Ovary (tissue), 9 donors: Measurements from ENCODE around the gene KIF26A. TPM values are rescaled to one million over a fixed set of nuclear protein-coding genes. Genes with fewer than 3 reads are reported as not detected.

Experiments used
- DNase-seq, 5 donors: peaks; one replicate each; pipeline ENCODE4 v3.0.0-alpha.2; 2019 to 2020
- H3K27ac ChIP-seq, 2 donors: fragments of 200-600 bp; one replicate each; pipeline versions ENCODE4 v1.5.1 to v1.8.0; 2019 to 2022
- H3K27me3 ChIP-seq: fragments of 200-600 bp; one replicate; pipeline ENCODE4 v1.8.0; 2022
- H3K36me3 ChIP-seq: fragments of 200-600 bp; sonication (generic); one replicate; pipeline ENCODE4 v1.5.1; 2019
- H3K4me1 ChIP-seq: one replicate; pipeline ENCODE4 v1.8.1; 2013; ENCODE audit warnings: mild to moderate bottlenecking, moderate library complexity; ENCODE audit not compliant: insufficient read depth
- H3K4me3 ChIP-seq: fragments of 200-600 bp; sonication (generic); one replicate; pipeline ENCODE4 v1.5.1; 2017
- H3K9me3 ChIP-seq, 2 donors: fragments of 200-600 bp in 1 of 2; sonication (generic) in 1 of 2; one replicate each; pipeline versions ENCODE4 v1.5.1 to v1.8.1; 2013 to 2019; ENCODE audit warnings: mild to moderate bottlenecking in 1 of 2, moderate library complexity in 1 of 2
- EP300 ChIP-seq: sonication (generic); formaldehyde crosslinking; IDR thresholded peaks from one replicate; pipeline ENCODE4 v1.6.1; 2017; ENCODE audit warnings: antibody characterized with exemption
- POLR2A ChIP-seq: fragments of 450-650 bp; IDR thresholded peaks from one replicate; pipeline ENCODE4 v1.6.1; 2017; ENCODE audit warnings: antibody characterized with exemption, mild to moderate bottlenecking, moderate library complexity
- WGBS, 3 donors: extraction: QIAGEN DNeasy Blood & Tissue Kit in 1 of 3; methylation state at CpG; one replicate each; pipeline versions ENCODE4 v1.1.5 to v1.1.7; 2013 to 2017; 5-methylcytosine and 5-hydroxymethylcytosine counted together
- intact Hi-C, 4 donors: fragments of 100-400 bp; cut with DNase I; formaldehyde crosslinking; loops; one replicate each; pipeline versions ENCODE4 v1.11.0 to v1.15.1; 2022 to 2023
- polyA plus RNA-seq, 2 donors: library from polyadenylated mRNA; stranded (reverse); fragments of 200-250 nt in 1 of 2; fragments of 350-450 nt in 1 of 2; fragmentation: Illumina TruSeq in 1 of 2; extraction: RNeasy Lipid Tissue Mini Kit (QIAGEN cat#74804) in 1 of 2; gene quantifications; one replicate each; pipeline ENCODE4 v1.2.3, GENCODE V29; 2013 to 2014
- total RNA-seq, 7 donors: library from RNA; depleted of rRNA in 2 of 7; stranded (reverse); fragments of >200 nt in 2 of 7; fragmentation: NEBNext Ultra II Directional in 3 of 7; extraction: Animal tissue kit (Norgen Biotek cat#: 25700) in 3 of 7; gene quantifications; one replicate each; pipeline versions ENCODE4 v1.1.0 to v1.2.4, GENCODE V29; 2016 to 2023
- TF ChIP-seq, protein P1 (sequence below), 3 donors: fragments of 450-650 bp in 2 of 3; fragments of 200-600 bp in 1 of 3; IDR thresholded peaks; one replicate each; pipeline versions ENCODE4 v1.5.1 to v1.8.0; 2016 to 2022; ENCODE audit warnings: antibody characterized with exemption in 3 of 3, mild to moderate bottlenecking in 1 of 3
- donor health status: DM: no; HTN: no; CAD: no; lungs with moderate emphysema.
- donor health status: DM: no; HTN: no; CAD: no.
- donor health status: Bipolar disorder and iron deficiency.
- donor health status: DM: yes; HTN: yes; CAD: no.
- donor health status: DM: no; HTN: no; CAD: no.
- donor health status: DM: yes; HTN: yes; CAD: no.

KIF26A gene
- total and polyA plus RNA-seq, 9 donors, result 0.32 to 16.8 (median 5.8) TPM

DNA sequence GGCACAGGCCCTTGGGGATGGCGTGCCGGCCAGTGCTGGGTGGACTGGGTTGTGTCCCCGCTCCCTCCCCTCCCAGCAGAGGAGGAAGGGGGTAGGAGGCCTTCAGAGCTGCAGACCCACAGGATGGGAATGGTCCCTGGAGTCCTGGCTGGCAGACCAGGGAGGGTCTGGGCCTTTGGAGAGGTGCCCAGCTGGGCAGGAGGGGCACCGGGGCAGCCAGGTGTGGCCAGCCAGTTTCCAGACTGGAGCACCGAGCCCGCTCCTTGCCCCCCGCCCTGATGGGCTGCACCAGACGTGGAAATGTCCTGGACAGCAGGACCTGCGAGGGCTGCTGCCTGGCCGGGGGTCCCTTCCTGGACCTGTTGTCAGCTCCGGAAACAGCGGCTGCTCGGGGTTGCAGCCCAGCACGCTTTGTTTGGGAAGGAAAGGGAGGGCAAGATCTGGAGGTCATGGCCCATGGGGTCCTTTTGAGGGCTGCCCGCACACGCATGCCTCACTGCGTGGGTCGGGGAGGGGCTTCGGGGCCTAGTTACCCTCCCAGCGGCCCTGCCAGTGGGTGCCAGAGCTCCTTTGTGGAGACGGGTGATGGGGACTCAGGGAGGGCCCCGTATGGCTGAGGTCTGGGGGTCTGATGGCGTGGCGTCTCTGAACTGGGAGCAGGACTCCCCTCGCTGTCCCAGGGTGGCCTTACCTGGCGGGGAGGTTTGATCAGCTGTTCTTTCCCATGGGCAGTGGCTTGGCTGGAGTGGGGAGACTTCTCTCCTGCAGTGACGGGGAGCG, 9.1 kb downstream of the KIF26A start:
- intact Hi-C loops, result no loop called here
- peaks cover 7% of the 10 kb centered on the region for H3K4me1 ChIP-seq
- no peaks in the 10 kb centered on the region for H3K36me3 ChIP-seq
- H3K27ac ChIP-seq, result no peak overlapping the region
- TF ChIP-seq POLR2A, result no peak
- TF ChIP-seq EP300, result no peak
- TF ChIP-seq, protein P1, sequence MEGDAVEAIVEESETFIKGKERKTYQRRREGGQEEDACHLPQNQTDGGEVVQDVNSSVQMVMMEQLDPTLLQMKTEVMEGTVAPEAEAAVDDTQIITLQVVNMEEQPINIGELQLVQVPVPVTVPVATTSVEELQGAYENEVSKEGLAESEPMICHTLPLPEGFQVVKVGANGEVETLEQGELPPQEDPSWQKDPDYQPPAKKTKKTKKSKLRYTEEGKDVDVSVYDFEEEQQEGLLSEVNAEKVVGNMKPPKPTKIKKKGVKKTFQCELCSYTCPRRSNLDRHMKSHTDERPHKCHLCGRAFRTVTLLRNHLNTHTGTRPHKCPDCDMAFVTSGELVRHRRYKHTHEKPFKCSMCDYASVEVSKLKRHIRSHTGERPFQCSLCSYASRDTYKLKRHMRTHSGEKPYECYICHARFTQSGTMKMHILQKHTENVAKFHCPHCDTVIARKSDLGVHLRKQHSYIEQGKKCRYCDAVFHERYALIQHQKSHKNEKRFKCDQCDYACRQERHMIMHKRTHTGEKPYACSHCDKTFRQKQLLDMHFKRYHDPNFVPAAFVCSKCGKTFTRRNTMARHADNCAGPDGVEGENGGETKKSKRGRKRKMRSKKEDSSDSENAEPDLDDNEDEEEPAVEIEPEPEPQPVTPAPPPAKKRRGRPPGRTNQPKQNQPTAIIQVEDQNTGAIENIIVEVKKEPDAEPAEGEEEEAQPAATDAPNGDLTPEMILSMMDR (IDR thresholded peaks at IDR 0.05), result no peak
- no peaks in the 10 kb centered on the region for H3K9me3 ChIP-seq
- peak in 3 of 5 donors; percentile 13 to 36 (median 20) for DNase-seq
- no peaks in the 10 kb centered on the region for H3K27me3 ChIP-seq
- 87 to 91% (median 88%) methylated on average over 26 to 28 of the region's 28 CpGs for WGBS, 3 donors
- H3K4me3 ChIP-seq, result no peak overlapping the region

DNA sequence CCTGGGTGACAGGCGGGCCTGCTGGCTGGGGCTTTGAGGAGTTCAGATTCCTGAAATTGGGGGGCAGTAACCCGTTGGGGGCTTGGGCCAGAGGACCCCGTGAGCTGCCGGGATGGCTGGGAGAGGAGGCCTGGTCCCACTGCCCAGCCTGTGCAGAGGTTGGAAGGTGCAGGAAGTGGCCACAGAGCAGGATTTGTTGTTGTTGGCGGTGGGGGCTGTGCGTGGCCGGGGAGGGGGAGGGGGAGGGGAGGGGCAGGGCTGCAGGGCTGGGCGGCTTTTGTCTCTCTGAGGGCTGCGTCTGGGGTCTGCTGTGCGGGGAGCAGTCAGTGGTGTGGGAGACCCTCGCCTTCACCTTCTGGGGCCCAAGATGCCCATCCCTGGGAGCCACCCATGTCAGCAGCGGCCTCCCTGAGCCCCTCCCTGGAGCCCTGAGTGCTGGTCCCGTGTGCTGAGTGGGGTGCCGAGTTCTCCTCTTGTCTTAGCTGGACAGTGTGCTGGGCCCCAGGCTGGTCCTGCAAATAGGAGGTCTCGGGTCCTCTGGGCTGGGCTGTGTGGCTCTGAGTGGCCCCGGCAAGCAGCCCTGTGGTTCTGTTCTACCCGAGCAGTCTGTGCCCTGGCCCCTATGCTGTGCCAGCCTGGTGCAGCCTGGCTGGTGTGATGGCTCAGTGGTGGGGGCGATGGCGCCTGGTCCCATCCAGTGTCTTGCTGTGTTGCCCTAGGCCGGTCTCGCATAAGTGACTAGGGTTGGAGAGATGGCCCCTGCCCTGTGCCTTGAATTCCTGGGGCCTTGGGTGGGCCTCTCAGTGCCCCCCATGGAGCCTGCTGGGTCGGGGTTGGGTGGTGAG, 10.3 kb downstream of the KIF26A start:
- no peaks in the 10 kb centered on the region for H3K9me3 ChIP-seq
- 72 to 89% (median 74%) methylated on average over 15 to 22 of the region's 22 CpGs for WGBS, 3 donors
- peaks cover 7% of the 10 kb centered on the region for H3K4me1 ChIP-seq
- no peak overlapping the region for H3K4me3 ChIP-seq
- H3K27me3 ChIP-seq, result no peaks in the 10 kb centered on the region
- TF ChIP-seq POLR2A, result no peak
- intact Hi-C loops, result no loop called here
- DNase-seq, result peak in 1 of 5 donors; percentile 22
- peak overlapping the region in 1 of 2 donors; percentile 2 for H3K27ac ChIP-seq
- no peaks in the 10 kb centered on the region for H3K36me3 ChIP-seq

DNA sequence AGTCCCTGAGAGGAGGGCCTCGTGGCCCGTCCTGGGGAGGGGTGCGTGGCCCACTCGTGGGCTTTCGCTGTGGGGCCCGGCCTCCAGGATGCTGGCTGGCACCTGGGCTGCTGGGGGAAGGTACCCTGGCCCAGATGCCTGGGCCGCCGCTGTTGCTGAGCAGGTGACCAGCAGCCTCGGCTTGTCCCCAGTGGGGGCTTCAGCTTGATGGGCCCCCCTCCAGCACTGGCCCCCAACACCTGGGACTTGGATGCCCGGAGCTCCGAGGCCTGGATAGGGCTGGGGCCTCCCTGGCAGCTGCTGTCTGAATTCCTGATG, 10.8 kb downstream of the KIF26A start:
- Histone ChIP-seq H3K36me3 (no peaks in the 10 kb centered on the region), H3K4me1 (peaks cover 7% of the 10 kb centered on the region), H3K4me3 (no peak overlapping the region), H3K9me3 (no peaks in the 10 kb centered on the region), H3K27ac (no peak overlapping the region), H3K27me3 (no peaks in the 10 kb centered on the region)
- 83 to 92% (median 88%) methylated on average over 6 to 11 of the region's 11 CpGs for WGBS, 3 donors
- no peak for TF ChIP-seq POLR2A
- no peak for TF ChIP-seq EP300
- TF ChIP-seq, protein P1 (IDR thresholded peaks at IDR 0.05), result no peak
- DNase-seq, result peak in 1 of 5 donors; percentile 29
- intact Hi-C loops, result no loop called here

DNA sequence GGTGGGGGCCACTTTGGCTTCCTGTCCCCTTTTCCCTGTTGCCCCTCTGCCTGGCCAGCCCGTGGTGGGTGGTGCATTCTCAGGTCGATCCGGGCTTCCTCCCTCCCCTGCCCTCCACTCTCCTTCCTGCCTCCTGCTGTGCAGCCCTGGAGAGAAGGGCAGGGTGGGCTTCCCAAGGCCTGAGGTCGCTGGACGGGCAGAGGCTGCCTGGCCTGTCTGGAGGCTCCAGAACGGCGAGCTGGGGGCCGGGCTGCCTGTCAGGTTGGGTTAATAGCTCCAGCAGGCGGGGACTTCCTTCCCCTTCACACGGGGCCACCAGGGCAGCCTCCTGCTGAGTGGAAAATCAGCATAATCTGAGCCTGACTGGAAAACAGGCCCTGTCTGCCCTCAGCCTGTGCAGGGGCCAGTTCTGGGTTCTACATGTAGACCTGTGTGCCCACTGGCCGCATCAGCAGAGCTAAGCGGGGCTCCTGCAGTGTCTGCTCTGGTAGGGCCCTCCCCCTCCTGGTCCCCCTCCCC, 11.3 kb downstream of the KIF26A start:
- no peak for TF ChIP-seq EP300
- TF ChIP-seq, protein P1 (IDR thresholded peaks at IDR 0.05), result no peak
- TF ChIP-seq POLR2A, result no peak
- Histone ChIP-seq H3K4me3 (no peak overlapping the region), H3K27me3 (no peaks in the 10 kb centered on the region), H3K9me3 (no peaks in the 10 kb centered on the region), H3K36me3 (no peaks in the 10 kb centered on the region), H3K27ac (no peak overlapping the region), H3K4me1 (peaks cover 7% of the 10 kb centered on the region)
- WGBS, 3 donors, result 36 to 43% (median 42%) methylated on average over 12 of the region's 12 CpGs
- intact Hi-C loops, result no loop called here
- no peak for DNase-seq
